ENCODE data around the gene FNDC7. TPM values are rescaled to one million over a fixed set of nuclear protein-coding genes. Genes with fewer than 3 reads are reported as not detected.
"Not testable (repeated sequence)": the region's sequence is repeated elsewhere in the genome, so short reads cannot be mapped to it uniquely, and the experiment has no call there.

The FNDC7 gene
- total RNA-seq, 3 donors from 2014 or later = not detected

GRCh38 chr1:108767708-108768107 is 55.0 kb downstream of the FNDC7 start:
- Histone ChIP-seq H3K4me3 (no peak overlapping the region), H3K36me3 (ENCODE audit: low read depth) (no peaks in the 10 kb centered on the region), H3K4me1 (ENCODE audit: low read depth) (no peaks in the 10 kb centered on the region), H3K9me3 (no peaks in the 10 kb centered on the region)
- DNase-seq = no peak
- intact Hi-C loops (cut with DNase I, micrococcal nuclease) = no loop called here
- TF ChIP-seq CTCF (IDR thresholded peaks at IDR 0.05) = no peak
- no peak for ATAC-seq

- TF ChIP-seq CTCF (IDR thresholded peaks at IDR 0.05) = no peak
- DNase-seq (no peak), ATAC-seq (no peak)
- intact Hi-C loops (cut with DNase I, micrococcal nuclease) = no loop called here
- no peaks in the 10 kb centered on the region for H3K36me3 ChIP-seq (ENCODE audit: low read depth)
- no peaks in the 10 kb centered on the region for H3K9me3 ChIP-seq
- no peak overlapping the region for H3K4me3 ChIP-seq
- H3K4me1 ChIP-seq (ENCODE audit: low read depth) = no peaks in the 10 kb centered on the region
These were observed 65.1 kb downstream of the FNDC7 start for GRCh38 chr1:108777839-108778238.

GRCh38 chr1:108779455-108779854 is 66.7 kb downstream of the FNDC7 start:
- no peak overlapping the region for H3K4me3 ChIP-seq
- DNase-seq (no peak), ATAC-seq (peak; percentile 58)
- no peaks in the 10 kb centered on the region for H3K4me1 ChIP-seq (ENCODE audit: low read depth)
- H3K9me3 ChIP-seq = no peaks in the 10 kb centered on the region
- no peaks in the 10 kb centered on the region for H3K36me3 ChIP-seq (ENCODE audit: low read depth)
- no peak for TF ChIP-seq CTCF (IDR thresholded peaks at IDR 0.05)
- intact Hi-C loops (cut with DNase I, micrococcal nuclease) = no loop called here

GRCh38 chr1:108780937-108781574 is 68.3 kb downstream of the FNDC7 start:
- DNase-seq (no peak), ATAC-seq (peak; percentile 32)
- no peaks in the 10 kb centered on the region for H3K4me1 ChIP-seq (ENCODE audit: low read depth)
- intact Hi-C loops (cut with DNase I, micrococcal nuclease) = no loop called here
- peaks cover 9% of the 10 kb centered on the region for H3K9me3 ChIP-seq
- H3K36me3 ChIP-seq (ENCODE audit: low read depth) = no peaks in the 10 kb centered on the region
- H3K4me3 ChIP-seq = no peak overlapping the region
- TF ChIP-seq CTCF (IDR thresholded peaks at IDR 0.05) = no peak

- not testable (repeated sequence) for H3K4me3 ChIP-seq
These were observed 68.9 kb downstream of the FNDC7 start for GRCh38 chr1:108781575-108781944.

GRCh38 chr1:108785264-108785663 is 72.6 kb downstream of the FNDC7 start:
- H3K36me3 ChIP-seq (ENCODE audit: low read depth) = no peaks in the 10 kb centered on the region
- ATAC-seq (no peak), DNase-seq (no peak)
- no peak overlapping the region for H3K4me3 ChIP-seq
- H3K9me3 ChIP-seq = peaks cover 9% of the 10 kb centered on the region
- intact Hi-C loops (cut with DNase I, micrococcal nuclease) = no loop called here
- H3K4me1 ChIP-seq (ENCODE audit: low read depth) = no peaks in the 10 kb centered on the region
- TF ChIP-seq CTCF (IDR thresholded peaks at IDR 0.05) = no peak

More at GRCh38 chr1:108781575-108781944, 68.9 kb downstream of the FNDC7 start:
- H3K4me1 ChIP-seq (ENCODE audit: low read depth); ATAC-seq; DNase-seq; H3K36me3 ChIP-seq (ENCODE audit: low read depth); H3K9me3 ChIP-seq; intact Hi-C loops (cut with DNase I, micrococcal nuclease): not testable (repeated sequence)
